H1 (cell line): ENCODE results near the gene PBX3. TPM values are rescaled to one million over a fixed set of nuclear protein-coding genes. Genes with fewer than 3 reads are reported as not detected.

ENCODE experiments used
- CTCF ChIA-PET: fragments of 300-600 bp; sonication (Branson Sonifier 250); formaldehyde crosslinking; loops from one replicate; lab custom pipeline; 2021; ENCODE audit not compliant: partially characterized antibody; lab: Charles Lee
- POLR2A ChIA-PET: fragments of 300-600 bp; sonication (Branson Sonifier 250); formaldehyde crosslinking; loops from one replicate; lab custom pipeline; 2021; ENCODE audit warnings: inconsistent platforms; ENCODE audit not compliant: partially characterized antibody; lab: Charles Lee
- DNase-seq, 2 experiments: peaks; one replicate each; pipeline versions ENCODE4 v3.0.0 to v3.0.0-alpha.2; 2010 to 2022; ENCODE audit warnings: low spot score in 2 of 2, low read depth in 1 of 2, mixed read lengths in 1 of 2
- FAIRE-seq: peaks from 2 replicates; lab custom pipeline; 2011; peaks lifted over from hg19 to GRCh38; lab: Jason Lieb, UNC
- H2AFZ ChIP-seq: 2 replicates; pipeline ENCODE4 v1.8.1; 2012; ENCODE audit warnings: low read length, inconsistent platforms
- H2AK5ac ChIP-seq: 2 replicates; pipeline ENCODE4 v1.6.1; 2013; ENCODE audit warnings: low read depth, low read length
- H2BK120ac ChIP-seq: replicated peaks from 2 replicates; pipeline ENCODE3; 2013; ENCODE audit warnings: low read depth, low read length, inconsistent platforms
- H2BK12ac ChIP-seq: 2 replicates; pipeline ENCODE4 v1.6.1; 2013; ENCODE audit warnings: low read depth, low read length
- H2BK15ac ChIP-seq: 2 replicates; pipeline ENCODE4 v1.6.1; 2013; ENCODE audit warnings: low read length
- H2BK20ac ChIP-seq: 2 replicates; pipeline ENCODE4 v1.6.1; 2013; ENCODE audit warnings: low read length
- H2BK5ac ChIP-seq: 2 replicates; pipeline ENCODE4 v1.6.1; 2013; ENCODE audit warnings: low read depth, low read length
- H3K14ac ChIP-seq: 2 replicates; pipeline ENCODE4 v1.6.1; 2013; ENCODE audit warnings: inconsistent platforms; ENCODE audit not compliant: insufficient read length
- H3K18ac ChIP-seq: 2 replicates; pipeline ENCODE4 v1.6.1; 2013; ENCODE audit warnings: low read length; ENCODE audit errors: extremely low read depth
- H3K23ac ChIP-seq: 2 replicates; pipeline ENCODE4 v1.6.1; 2013; ENCODE audit warnings: inconsistent platforms; ENCODE audit not compliant: insufficient read length
- H3K23me2 ChIP-seq: 2 replicates; pipeline ENCODE4 v1.6.1; 2013; ENCODE audit warnings: low read depth, low read length
- H3K27ac ChIP-seq: 2 replicates; pipeline ENCODE4 v1.6.1; 2011; ENCODE audit warnings: low read depth, low read length, inconsistent platforms
- H3K27me3 ChIP-seq, 4 experiments: replicated peaks in 1 of 4; 1 replicate in 1 of 4; 2 replicates in 3 of 4; pipeline versions ENCODE4 v1.6.1 to v1.8.1; 2011 to 2013; ENCODE audit warnings: low read length in 3 of 4, mild to moderate bottlenecking in 3 of 4, inconsistent platforms in 2 of 4, mixed read lengths in 2 of 4, moderate library complexity in 1 of 4; ENCODE audit not compliant: control insufficient read depth in 3 of 4, insufficient read depth in 3 of 4; ENCODE audit errors: extremely low read depth in 1 of 4
- H3K36me3 ChIP-seq, 4 experiments: 2 replicates each; pipeline versions ENCODE4 v1.6.1 to v1.8.1; 2011 to 2013; ENCODE audit warnings: mild to moderate bottlenecking in 4 of 4, low read length in 3 of 4, moderate library complexity in 2 of 4, control low read depth in 1 of 4, inconsistent platforms in 1 of 4; ENCODE audit not compliant: insufficient read depth in 4 of 4, control insufficient read depth in 2 of 4
- H3K4ac ChIP-seq: replicated peaks from 2 replicates; pipeline ENCODE3; 2013; ENCODE audit warnings: low read length, low read depth, mixed read lengths, inconsistent platforms; ENCODE audit not compliant: insufficient read length
- H3K4me1 ChIP-seq, 4 experiments: replicated peaks in 1 of 4; 1 replicate in 1 of 4; 2 replicates in 3 of 4; pipeline versions ENCODE4 v1.6.1 to v1.8.1; 2011 to 2013; ENCODE audit warnings: low read length in 3 of 4, inconsistent platforms in 2 of 4, mixed read lengths in 1 of 4; ENCODE audit not compliant: insufficient read depth in 4 of 4, control insufficient read depth in 3 of 4
- H3K4me2 ChIP-seq, 2 experiments: 2 replicates each; pipeline versions ENCODE4 v1.6.1 to v1.8.1; 2011 to 2013; ENCODE audit warnings: low read depth in 2 of 2, low read length in 2 of 2, control low read depth in 1 of 2, inconsistent platforms in 1 of 2, mild to moderate bottlenecking in 1 of 2; ENCODE audit not compliant: insufficient read depth in 1 of 2
- H3K4me3 ChIP-seq, 4 experiments: fragments of 200-600, 300-600 bp in 1 of 4; sonication (generic), shearing (Covaris generic), sonication (Bioruptor Twin) in 1 of 4; 2 replicates each; pipeline versions ENCODE4 v1.5.1 to v1.8.1; 2011 to 2016; ENCODE audit warnings: low read length in 4 of 4, low read depth in 3 of 4, control low read depth in 2 of 4, inconsistent platforms in 2 of 4, mild to moderate bottlenecking in 2 of 4, mixed read lengths in 1 of 4, moderate library complexity in 1 of 4; ENCODE audit not compliant: insufficient read depth in 2 of 4; ENCODE audit errors: extremely low read depth in 1 of 4
- H3K56ac ChIP-seq: replicated peaks from 2 replicates; pipeline ENCODE3; 2013; ENCODE audit warnings: low read depth, mild to moderate bottlenecking, mixed read lengths, low read length, inconsistent platforms; ENCODE audit not compliant: insufficient read length
- H3K79me1 ChIP-seq: 2 replicates; pipeline ENCODE4 v1.6.1; 2013; ENCODE audit warnings: low read depth, low read length, control low read depth
- H3K79me2 ChIP-seq, 2 experiments: 2 replicates each; pipeline versions ENCODE4 v1.6.1 to v1.8.1; 2012 to 2013; ENCODE audit warnings: low read length in 2 of 2, mild to moderate bottlenecking in 2 of 2, inconsistent platforms in 1 of 2; ENCODE audit not compliant: insufficient read depth in 2 of 2, control insufficient read depth in 1 of 2
- H3K9ac ChIP-seq, 4 experiments: replicated peaks in 1 of 4; 1 replicate in 1 of 4; 2 replicates in 3 of 4; pipeline versions ENCODE4 v1.6.1 to v1.8.1; 2011 to 2013; ENCODE audit warnings: low read depth in 3 of 4, low read length in 3 of 4, control low read depth in 2 of 4, mild to moderate bottlenecking in 2 of 4, moderate library complexity in 2 of 4, inconsistent platforms in 1 of 4; ENCODE audit errors: extremely low read depth in 1 of 4
- H3K9me3 ChIP-seq, 2 experiments: 2 replicates each; pipeline versions ENCODE4 v1.6.1 to v1.8.1; 2012 to 2013; ENCODE audit warnings: mild to moderate bottlenecking in 2 of 2, moderate library complexity in 2 of 2, control low read depth in 1 of 2, inconsistent platforms in 1 of 2, low read depth in 1 of 2, low read length in 1 of 2, mixed read lengths in 1 of 2; ENCODE audit not compliant: insufficient read depth in 2 of 2
- H4K20me1 ChIP-seq, 2 experiments: replicated peaks in 1 of 2; 2 replicates each; pipeline versions ENCODE3 to v1.8.1; 2011 to 2013; ENCODE audit warnings: inconsistent platforms in 2 of 2, low read length in 2 of 2, mild to moderate bottlenecking in 1 of 2; ENCODE audit not compliant: insufficient read depth in 2 of 2, control insufficient read depth in 1 of 2
- H4K5ac ChIP-seq: 2 replicates; pipeline ENCODE4 v1.6.1; 2013; ENCODE audit warnings: low read length, low read depth, mixed read lengths, inconsistent platforms; ENCODE audit not compliant: insufficient read length
- H4K8ac ChIP-seq: 2 replicates; pipeline ENCODE4 v1.8.0; 2013; ENCODE audit warnings: mild to moderate bottlenecking, moderate library complexity, low read length, inconsistent platforms; ENCODE audit not compliant: insufficient read depth; ENCODE audit errors: extremely low read depth
- H4K91ac ChIP-seq: replicated peaks from 2 replicates; pipeline ENCODE3; 2013; ENCODE audit warnings: low read length, mixed read lengths, inconsistent platforms; ENCODE audit not compliant: insufficient read length
- BCL11A ChIP-seq, 2 experiments: IDR thresholded peaks; one replicate each; pipeline ENCODE4 v1.6.1; 2011; ENCODE audit warnings: low read depth in 2 of 2, low read length in 2 of 2, mild to moderate bottlenecking in 2 of 2
- YY1 ChIP-seq: IDR thresholded peaks from 2 replicates; pipeline ENCODE4 v1.6.1; 2011; ENCODE audit warnings: low read depth, mild to moderate bottlenecking, low read length
- WGBS, 2 experiments: shearing (Covaris generic) in 1 of 2; methylation state at CpG; one replicate each; pipeline versions ENCODE4 v1.1.6 to v1.1.7; 2013 to 2015; ENCODE audit warnings: low lambda C conversion rate in 2 of 2, mixed read lengths in 2 of 2, inconsistent platforms in 1 of 2, low coverage in 1 of 2, missing lambda C conversion rate in 1 of 2; ENCODE audit not compliant: insufficient replicate concordance in 2 of 2, insufficient coverage in 1 of 2, insufficient read length in 1 of 2; ENCODE audit errors: extremely low coverage in 1 of 2, missing lambda C conversion rate in 1 of 2; 5-methylcytosine and 5-hydroxymethylcytosine counted together
- polyA plus RNA-seq, 7 experiments: library from polyadenylated mRNA; depleted of rRNA in 3 of 7; stranded (reverse) in 5 of 7; unstranded in 2 of 7; fragments of >200 nt in 5 of 7; fragments of 200-250 nt in 2 of 7; gene quantifications; 1 replicate in 5 of 7; 2 replicates in 1 of 7; 4 replicates in 1 of 7; pipeline versions ENCODE4 v1.2.1 to v1.2.3, GENCODE V29; 2011 to 2013; ENCODE audit warnings: missing spikeins in 2 of 7, mixed read lengths in 2 of 7
- total RNA-seq: library from RNA; stranded (reverse); fragmentation: NEBNext Ultra II Directional; extraction: Animal tissue kit (Norgen Biotek cat#: 25700); gene quantifications from 2 replicates; pipeline ENCODE4 v1.2.1, GENCODE V29; 2021

Gene PBX3
- total and polyA plus RNA-seq, 2 of the 8 experiments (the other 6 are each of a cell fraction or from before 2014, with no cell fraction given), result 22.7 to 44.3 TPM

GRCh38 chr9:125763394-125763801, 16.2 kb downstream of the PBX3 start:
- Histone ChIP-seq H2BK20ac (no peak overlapping the region), H2BK15ac (no peak overlapping the region), H3K27me3 (no peaks in the 10 kb centered on the region), H3K9me3 (no peaks in the 10 kb centered on the region), H2BK5ac (no peak overlapping the region), H3K79me1 (no peaks in the 10 kb centered on the region), H4K20me1 (no peaks in the 10 kb centered on the region), H3K56ac (no peak overlapping the region), H2BK12ac (no peak overlapping the region), H3K4me3 (no peak overlapping the region), H3K23ac (no peak overlapping the region), H4K5ac (no peak overlapping the region), H3K18ac (0 out of 2 replicates have a peak overlapping the region, but pooled peaks have one; percentile 40)
- DNase-seq, result no peak
- TF ChIP-seq YY1 (0 out of 2 replicates have a peak, but pooled peaks have one; percentile 13), BCL11A (IDR thresholded peaks at IDR 0.05; ENCODE audit: low read depth in 2 of 2, low read length in 2 of 2) (no peak)
- TF ChIP-seq, all 59 proteins: peak for 1
- Histone ChIP-seq H3K4me1 (peaks cover 4 to 24% (median 16%) of the 10 kb centered on the region in 4 experiments; a peak in 6 of 7 replicates), H3K36me3 (no peaks in the 10 kb centered on the region), H3K79me2 (peaks cover 0 to 83% of the 10 kb centered on the region in 2 experiments; a peak in 3 of 4 replicates), H3K4ac (no peak overlapping the region), H3K27ac (no peak overlapping the region), H4K8ac (no peak overlapping the region), H3K4me2 (peak overlapping the region; percentile 26 to 28; a peak in 2 of 4 replicates), H3K14ac (no peak overlapping the region), H3K23me2 (no peaks in the 10 kb centered on the region), H2BK120ac (no peak overlapping the region), H4K91ac (no peak overlapping the region), H2AFZ (no peak overlapping the region), H2AK5ac (no peak overlapping the region), H3K9ac (no peak overlapping the region; a peak in 1 of 7 replicates)
- peak; percentile 95 for FAIRE-seq
- ChIA-PET POLR2A (interaction anchor here (1.2 to 1.4 kb wide), 2 partner anchors 11 to 13 kb away, joined by 3 to 5 read pairs; no protein-coding TSS in a partner anchor), CTCF (no interaction called here)
- WGBS, 2 experiments, result 86% methylated on average over 7 of the region's 7 CpGs; no CpG with 5 or more reads in 1 of the 2 experiments
